Myocyte (in vitro differentiated cells): Measurements from ENCODE around the gene RAB26. TPM values are rescaled to one million over a fixed set of nuclear protein-coding genes. Genes with fewer than 3 reads are reported as not detected.
A peak's percentile ranks its signal among the peaks of the same experiment; 100 is the strongest.
"Not testable (repeated sequence)": the region's sequence is repeated elsewhere in the genome, so short reads cannot be mapped to it uniquely, and the experiment has no call there.

Source experiments
- DNase-seq: peaks from one replicate; pipeline ENCODE4 v3.0.0-alpha.2; 2012; ENCODE audit warnings: low read depth
- polyA plus RNA-seq: library from polyadenylated mRNA; unstranded; fragments of >200 nt; gene quantifications from one replicate; pipeline ENCODE4 v1.2.1, GENCODE V29; 2012; ENCODE audit warnings: missing spikeins
- total RNA-seq: library from RNA; depleted of rRNA; stranded (reverse); fragments of >200 nt; gene quantifications from 2 replicates; pipeline ENCODE4 v1.2.3, GENCODE V29; 2014

Gene RAB26, protein sequence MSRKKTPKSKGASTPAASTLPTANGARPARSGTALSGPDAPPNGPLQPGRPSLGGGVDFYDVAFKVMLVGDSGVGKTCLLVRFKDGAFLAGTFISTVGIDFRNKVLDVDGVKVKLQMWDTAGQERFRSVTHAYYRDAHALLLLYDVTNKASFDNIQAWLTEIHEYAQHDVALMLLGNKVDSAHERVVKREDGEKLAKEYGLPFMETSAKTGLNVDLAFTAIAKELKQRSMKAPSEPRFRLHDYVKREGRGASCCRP
- total RNA-seq = 0.91 and 1.9 TPM in 2 replicates
- 1.6 TPM for polyA plus RNA-seq

DNA sequence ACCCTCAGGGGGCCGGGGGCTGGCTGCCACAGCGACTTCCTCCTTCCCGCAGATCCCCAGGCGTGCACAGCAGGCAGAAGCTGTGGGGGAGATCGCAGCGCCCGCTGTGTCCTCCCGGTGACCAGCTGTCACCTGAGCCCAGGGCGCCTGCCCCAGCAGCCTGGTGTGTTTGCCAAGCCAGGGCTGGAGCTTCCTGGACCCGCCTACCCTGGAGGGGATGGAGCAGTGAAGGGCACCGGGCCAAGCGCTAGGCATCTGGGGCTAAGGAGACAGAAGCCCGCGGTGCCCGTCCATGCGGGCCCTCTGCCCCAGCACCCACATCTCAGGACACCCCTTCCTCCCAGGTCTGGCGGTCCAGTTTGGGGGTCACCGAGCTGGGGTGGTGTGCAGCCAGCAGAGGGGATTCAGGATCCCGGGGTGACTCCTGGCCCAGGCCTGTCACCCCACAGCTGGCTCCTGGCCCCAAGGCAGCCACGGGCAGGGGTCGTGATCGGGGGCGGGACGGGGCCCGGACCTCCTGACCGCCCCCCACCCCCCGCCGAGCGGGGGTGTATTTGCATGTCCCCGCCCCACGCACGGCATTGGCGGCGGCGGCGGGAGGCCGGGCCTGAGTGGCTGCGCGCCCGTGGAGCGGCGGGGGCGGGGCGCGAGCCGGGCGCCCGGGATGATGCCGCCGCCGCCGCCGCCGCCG, at the start of gene RAB26:
Gene RAB26, plus strand, starts transcription at position 645 of the 691 bp plus-strand sequence. CDS start 159 bp downstream, outside the sequence.
- DNase-seq = peak; percentile 75

DNA sequence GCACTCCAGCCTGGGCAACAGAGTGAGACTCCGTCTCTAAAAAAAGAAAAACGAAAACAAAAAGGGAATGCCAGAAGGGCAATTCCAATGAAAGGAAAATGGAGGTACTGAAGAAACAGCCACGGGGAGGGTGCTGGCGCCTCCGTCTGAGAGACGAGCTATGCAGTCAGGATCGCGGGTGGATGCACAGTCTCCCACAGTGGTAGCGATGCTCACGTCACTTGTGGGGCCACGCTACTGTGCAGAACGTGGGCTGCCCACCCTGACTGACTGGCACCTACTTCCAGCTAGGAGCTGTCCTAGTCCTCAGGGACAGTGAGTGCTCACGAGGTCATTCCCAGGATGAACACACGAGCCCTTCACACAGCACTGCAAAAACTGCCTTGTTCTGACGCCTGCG, 46.8 kb upstream of the RAB26 start:
- DNase-seq = not testable (repeated sequence)

DNA sequence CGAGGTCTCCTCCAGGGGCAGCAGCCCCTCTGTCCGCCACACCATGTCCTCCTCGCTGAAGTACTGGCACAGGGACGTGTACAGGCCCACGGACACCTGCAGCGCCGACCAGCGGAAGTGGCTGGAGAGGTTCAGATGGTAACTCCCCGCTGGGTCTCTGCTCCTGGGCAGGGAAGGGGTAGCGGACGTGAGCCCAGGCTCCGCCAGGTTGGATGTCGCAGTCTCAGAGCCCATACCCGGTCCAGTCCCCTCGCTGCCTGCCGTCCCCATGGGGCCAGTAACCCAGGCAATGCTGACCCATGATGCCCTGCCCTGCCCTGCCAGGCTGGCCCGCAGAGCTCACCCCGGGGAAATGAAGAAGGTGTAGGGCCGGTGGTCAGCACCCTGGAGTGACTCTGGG, 46.0 kb upstream of the RAB26 start:
- no peak for DNase-seq

DNA sequence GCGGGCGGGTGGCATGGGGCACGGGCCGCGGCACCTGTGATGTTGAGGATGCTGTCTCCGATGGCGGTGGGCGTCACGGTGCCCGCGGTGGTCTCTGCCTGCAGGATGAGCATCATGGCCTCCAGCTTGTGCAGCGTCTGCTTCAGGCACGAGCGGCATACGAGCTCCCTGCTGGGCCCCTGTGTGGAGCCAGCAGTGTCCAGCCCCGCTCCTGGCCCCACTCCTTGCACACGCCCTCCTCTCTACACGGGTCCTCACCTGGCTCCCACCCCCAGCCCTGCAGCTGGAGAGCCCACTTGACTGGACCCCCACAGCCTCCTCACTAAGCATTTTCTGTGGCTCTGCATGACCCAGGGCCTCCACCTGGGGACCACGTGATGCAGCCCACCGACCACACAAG, 44.0 kb upstream of the RAB26 start:
- DNase-seq = not testable (repeated sequence)

DNA sequence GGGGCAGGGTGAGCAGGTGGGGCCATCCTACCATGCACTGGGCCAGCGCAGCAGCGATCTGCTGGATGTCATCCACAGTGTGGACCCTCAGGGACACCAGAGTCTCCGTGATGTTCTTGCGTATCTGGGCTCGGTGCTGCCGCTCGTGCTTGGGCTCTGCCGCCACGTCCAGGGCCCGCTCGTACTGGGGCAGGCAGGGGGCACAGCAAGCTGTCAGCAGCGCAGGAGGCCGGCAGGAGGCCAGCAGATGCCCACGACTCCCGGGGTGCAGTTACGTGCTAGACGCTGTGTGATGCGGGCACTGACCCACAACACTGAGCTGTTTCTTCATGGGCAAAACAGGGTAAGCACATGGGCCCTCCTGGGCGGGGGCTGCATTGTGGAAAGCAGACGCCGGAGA, 43.1 kb upstream of the RAB26 start:
- DNase-seq = not testable (repeated sequence)

DNA sequence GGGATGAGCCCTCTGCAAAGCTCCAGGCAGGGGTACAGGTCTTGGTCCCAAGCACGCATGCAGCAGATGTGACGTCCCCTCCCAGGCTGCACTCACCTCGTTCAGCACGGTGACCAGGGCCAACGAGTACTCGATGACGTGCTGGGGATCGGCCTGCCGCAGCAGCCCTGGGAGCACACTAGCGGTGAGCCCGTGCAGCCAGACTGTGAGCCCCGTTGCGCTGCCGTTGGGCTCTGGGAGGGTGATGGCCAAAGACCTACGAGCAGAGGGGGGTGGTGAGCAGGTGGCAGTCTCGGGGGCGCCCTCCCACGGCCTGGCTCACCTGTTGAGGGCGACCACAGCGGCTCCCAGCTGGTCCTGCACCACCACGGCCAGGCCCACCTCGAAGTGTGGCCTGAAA, 42.7 kb upstream of the RAB26 start:
- not testable (repeated sequence) for DNase-seq

DNA sequence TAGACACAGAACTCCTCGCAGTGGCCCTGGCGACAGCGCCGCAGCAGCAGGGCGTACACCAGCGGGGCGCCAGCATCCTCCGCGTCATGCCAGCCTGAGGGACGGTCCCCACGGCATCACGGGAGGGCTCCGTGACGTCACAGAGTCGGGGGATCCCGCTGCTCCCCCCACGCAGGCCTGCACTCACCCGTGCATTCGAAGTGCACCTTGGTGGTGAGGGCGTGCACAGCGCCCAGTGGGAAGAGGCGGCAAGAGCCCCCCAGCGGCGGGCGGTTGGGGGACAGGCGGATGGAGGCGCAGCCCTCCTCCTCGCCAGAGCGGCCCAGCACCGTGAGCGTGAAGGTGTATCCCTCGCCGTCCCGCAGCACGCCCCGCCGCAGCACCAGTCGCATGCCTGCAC, 42.2 kb upstream of the RAB26 start:
- not testable (repeated sequence) for DNase-seq

DNA sequence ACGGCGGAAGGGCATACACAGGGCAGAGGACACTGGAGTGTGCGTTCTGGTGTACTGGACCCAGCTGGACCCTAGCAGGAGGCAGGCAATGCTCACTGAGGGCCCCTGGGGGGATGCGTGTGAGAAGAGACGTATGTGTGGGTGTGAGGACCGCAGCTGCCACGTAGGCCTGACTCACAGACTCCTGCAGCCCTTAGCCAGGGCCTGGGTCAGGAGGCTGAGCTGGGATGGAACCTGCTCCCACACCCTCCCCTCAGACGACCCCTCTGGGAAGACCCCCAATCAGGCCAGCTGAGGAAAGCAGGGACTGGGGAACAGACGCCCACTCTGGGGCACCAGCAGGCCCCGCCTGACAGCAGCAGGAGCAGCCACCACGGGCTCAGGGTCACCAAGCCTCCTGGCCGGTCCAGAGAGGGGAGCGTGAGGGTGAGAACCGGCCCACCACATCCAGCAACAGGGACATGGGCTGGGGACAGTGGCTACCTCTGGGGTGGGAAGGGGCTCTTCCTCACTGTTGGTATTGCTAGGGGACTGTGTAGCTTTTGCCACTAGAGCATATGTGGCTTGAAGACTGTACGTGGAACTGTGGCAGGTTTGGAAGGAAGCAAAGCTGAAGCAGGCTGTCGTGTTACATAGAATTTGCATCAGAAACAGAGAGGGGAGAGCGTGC, 41.2 kb upstream of the RAB26 start:
- peak; percentile 71 for DNase-seq

DNA sequence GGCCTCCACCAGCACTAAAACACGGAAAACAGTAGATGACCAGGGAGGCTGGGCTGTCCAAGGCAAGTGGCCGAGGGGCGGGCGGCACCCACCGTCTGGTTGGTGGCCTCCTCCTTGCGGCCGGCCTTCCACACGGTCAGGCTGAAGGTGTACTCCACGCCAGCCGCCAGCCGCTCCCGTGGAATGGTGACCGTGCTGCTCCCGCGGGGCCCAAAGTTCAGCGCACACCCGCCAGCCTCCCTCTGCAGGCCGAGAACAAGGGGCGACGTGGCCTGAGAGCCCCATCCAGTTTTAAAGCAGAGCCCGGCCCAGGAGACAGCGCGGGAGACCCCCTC, 40.7 kb upstream of the RAB26 start:
- DNase-seq = not testable (repeated sequence)

DNA sequence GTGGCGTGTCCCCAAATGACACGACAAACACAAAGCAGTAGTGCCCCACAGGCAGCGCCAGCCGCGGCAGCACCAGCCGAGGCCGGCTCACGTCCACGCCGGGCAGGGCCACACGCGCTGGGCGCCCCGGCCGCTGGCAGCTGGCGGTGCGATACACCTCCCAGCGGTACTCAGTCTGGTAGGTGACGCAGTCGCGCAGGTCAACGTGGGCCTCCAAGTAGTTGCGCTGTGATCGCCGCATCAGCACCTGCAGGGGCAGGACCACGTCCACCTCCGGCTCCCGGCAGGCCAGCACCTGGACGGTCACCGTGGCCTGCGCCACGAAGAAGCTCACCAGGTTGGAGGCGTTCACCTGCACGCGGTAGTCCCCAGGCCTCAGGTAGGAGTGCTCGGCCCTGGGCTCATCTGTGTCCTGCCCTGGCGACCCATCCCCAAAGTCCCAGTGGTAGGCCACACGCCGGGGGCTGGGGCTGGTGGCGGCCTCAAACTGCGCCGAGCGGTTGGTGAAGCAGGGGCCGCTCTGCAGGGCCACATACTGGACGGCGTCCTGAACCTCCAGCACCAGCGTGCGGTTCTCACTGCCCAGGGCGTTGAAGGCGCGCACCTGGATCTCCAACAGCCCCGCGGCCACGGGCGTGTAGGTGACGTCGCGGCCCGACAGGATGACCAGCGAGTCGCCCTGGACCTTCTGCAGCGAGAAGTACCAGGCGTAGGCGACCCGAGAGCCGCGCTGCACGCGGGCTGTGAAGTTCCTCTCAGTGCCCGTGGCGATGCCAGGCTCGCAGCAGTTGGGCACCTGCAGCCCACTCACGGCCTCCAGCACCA, 39.8 kb upstream of the RAB26 start:
- DNase-seq = not testable (repeated sequence)

DNA sequence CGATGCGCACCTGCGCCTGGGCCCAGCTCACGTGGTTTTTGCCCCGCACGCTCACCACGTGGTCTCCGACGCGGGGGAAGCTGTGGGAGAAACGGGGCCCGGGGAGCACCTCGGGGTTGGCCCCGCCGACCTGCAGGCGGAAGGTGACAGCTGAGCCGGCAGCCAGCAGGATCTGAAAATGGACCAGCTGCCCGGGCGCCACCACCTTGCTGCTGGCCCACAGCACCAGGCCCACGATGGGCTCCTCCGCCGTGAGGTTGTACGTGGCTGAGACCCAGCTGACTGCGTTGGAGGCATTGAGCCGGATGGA, 39.2 kb upstream of the RAB26 start:
- DNase-seq = not testable (repeated sequence)

DNA sequence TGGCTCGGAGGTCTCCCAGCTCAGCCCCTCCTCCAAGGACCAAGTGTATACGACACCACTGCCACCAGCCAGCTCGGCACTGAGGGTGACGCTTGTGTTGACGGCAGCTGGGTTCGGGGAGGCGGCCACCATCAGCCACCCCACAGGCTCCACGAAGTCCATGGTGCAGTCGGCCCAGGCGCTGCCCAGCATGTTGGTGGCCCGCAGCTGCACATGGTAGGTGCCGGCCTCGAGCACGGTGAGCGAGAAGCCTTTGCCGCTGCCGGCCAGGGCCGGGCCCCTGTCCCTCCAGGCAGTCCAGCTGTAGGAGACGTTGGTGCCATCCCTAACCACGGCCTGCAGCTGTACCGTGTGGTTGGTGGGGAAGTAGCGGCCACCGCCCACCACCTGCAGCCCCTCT, 38.6 kb upstream of the RAB26 start:
- DNase-seq = not testable (repeated sequence)

DNA sequence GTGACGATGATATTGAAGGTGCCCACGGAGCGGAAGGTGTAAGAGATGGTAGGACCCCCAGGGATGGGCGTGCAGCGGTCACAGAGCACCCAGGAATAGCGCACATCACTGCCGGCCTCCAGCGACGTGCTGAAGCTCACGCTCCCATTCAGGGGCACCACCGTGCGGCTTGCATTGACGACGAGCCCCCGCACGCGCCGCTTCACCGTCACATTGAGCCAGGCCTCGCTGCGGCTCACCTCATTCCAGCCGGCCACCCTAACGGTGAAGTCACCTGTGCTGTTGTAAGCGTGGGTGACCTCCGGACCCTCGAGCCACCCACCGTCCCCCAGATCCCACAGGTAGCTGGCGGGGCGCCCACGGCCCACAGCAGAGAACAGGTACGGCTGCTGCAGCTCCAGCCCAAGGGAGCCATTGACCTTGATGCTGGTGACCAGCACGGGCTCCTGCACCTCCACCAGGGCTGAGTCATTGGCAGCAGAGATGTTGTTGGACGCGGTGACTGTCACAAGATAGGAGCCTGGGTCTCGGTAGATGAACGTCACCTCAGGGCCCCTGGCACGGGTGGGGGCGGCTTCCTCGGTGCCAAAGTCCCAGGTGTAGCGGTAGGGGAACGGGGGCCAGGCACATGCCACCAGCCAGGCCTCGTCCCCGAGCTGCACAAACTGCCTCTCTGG, 38.0 kb upstream of the RAB26 start:
- DNase-seq = not testable (repeated sequence)

DNA sequence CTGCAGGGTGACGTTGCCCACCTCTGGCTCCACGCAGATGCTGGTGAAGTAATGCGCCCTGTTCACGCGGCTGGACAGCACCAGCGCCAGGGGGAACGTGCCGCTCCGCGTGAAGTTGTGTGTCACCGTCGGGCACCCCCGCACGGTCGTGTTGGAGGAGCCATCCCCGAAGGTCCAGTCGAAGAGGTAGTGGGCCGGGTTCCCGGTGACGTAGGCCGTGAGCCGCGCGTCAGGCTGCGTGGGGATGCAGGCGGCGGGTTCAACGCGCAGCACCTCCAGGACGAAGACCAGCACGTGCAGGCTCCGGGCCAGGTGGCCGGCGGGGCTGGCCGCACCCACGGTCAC, 37.4 kb upstream of the RAB26 start:
- not testable (repeated sequence) for DNase-seq

DNA sequence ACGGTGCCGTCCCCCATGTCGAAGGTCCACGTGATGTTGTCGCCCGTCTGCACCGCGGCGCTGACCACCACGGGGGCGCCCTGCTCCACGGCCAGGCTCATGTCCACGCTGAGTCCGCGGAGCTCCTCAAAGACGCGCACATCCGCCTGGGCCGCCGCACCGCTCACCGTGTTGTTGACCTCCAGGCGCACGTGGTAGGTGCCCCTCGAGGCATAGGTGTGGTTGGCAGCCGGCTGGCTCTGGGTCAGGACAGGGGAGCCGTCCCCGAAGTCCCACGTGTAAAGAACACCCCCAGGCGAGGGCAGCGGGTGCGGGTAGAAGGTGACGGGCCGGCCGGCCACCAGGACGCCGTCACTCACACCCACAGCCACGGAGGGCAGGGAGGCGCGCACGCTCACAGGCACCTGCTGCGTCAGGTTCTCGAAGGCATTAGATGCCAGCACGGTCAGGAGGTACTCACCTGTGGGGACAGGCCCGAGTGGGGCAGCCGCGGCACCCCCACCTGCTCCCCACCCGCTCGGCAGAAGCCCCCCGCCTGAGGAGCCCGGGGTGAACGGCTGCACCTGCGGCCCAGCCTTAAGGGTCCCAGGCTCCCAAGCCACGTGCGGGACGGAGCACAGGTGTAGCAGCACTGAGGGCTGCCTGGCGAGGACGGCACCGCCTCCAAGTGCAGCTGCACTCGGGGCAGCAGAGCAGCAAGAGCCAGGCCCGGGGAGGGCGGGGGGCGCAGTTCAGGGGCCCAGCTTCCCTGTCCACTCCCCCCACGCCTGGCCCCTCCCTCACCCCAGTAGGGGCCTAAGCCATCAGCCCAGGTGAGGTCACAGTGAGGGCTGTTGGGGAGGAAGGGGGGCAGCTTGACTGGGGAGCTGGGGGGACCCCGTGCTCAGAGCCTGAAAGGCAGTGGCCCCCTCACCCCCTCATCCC, 36.8 kb upstream of the RAB26 start:
- not testable (repeated sequence) for DNase-seq

DNA sequence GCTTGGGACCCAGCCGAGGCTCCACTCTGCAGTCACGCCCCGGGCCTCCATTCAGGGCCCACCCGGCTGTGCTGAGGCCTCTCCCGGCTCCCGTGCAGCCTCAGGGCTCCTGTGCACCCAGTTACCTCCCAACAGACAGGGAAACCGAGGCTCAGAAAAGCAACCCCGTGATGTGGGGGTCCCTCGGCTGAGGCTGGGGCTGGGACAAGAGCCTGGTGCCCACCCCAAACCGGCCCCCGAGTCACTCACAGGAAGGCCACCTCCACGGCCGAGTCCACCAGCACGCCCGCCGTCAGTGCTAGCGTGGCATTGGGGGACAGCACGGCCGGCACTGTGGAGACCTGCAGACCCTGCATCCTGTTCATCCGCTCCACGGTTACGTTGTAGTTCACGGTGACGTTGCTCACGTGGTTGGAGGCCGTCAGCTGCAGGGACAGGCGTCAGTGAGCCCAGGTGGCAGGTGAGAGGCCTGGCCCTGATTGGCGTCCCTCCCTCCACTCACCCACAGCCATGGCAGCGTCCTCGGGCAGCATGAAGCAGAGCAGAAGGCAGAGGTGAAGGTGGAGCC, 35.8 kb upstream of the RAB26 start:
- not testable (repeated sequence) for DNase-seq

DNA sequence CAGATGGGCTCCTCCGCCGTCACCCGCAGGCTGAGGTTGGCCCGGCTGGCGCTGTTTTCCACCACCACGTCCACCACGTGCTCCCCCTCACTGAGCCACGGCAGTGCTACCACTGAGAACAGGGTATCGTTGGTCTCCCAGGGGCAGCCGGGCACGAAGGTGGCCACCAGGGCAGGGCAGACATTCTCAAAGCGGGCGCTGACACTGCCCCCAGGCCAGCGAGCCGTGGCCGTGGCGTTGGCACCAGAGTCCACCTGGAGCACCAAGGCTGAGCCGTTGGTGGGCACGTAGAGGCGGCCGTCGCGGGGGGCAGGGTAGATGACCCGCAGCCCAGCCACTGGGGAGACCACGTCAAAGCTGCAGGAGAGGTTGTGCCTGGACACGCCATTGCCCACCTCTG, 34.2 kb upstream of the RAB26 start:
- DNase-seq = not testable (repeated sequence)

DNA sequence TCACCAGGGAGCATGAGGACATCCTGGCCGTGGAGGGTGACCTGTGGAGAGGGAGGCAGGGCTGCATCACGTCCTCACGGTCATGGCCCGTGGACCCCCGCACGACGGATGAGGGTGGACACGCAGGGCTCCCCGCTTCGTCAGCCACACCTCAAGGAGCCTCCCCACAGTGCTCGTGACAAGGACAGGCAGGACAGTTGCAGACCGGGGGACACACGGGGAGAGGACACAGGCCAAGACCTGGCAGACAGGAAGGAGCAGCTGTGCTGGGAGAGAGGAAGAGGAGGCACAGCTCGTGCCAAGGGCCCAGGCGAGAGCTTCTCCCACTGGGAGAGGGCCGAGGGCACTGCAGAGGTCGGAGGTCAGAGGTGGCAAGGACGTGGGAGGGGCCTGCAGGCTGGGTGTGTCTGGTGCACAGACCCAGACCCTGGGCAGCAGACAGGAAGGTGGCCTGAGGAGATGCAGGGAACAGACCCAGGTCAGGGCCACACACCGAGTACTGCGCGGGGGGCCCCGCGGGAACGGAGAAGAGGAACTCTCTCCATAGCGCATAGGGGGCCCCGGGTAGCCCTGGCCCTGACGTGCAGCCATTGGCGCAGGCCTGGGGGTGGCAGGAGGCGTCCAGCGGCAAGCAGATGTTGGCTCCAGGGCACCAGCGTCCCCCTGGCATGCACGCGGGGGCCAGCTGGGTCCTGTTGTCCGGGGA, 33.4 kb upstream of the RAB26 start:
- not testable (repeated sequence) for DNase-seq

DNA sequence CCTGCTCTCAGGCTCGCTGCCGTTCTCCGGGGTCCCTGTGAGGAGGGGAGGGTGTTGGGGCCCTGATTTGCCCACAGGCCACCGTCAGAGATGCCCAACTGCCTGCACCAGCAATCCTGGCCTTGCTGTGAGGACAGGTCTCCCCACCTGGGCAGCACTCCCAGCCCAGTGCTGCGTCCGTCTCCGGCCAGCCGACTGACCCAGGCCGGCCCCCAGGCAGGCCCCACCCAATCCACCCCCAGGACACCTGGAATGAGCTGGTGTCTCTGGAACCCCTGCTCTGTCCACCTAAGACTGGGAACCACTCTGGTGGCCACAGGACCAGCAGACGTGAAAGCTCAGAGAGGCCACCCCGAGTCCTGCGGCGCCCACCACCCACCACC, 32.8 kb upstream of the RAB26 start:
- DNase-seq = no peak
